GM19351 (cell line): ENCODE results near the gene SLC39A6.
A peak's percentile ranks its signal among the peaks of the same experiment; 100 is the strongest.
"Not testable (repeated sequence)": the region's sequence is repeated elsewhere in the genome, so short reads cannot be mapped to it uniquely, and the experiment has no call there.

Experiments used
- ATAC-seq: cut with Tn5 transposase; IDR thresholded peaks from one replicate; pipeline ENCODE4 v1.9.1; 2021; ENCODE audit warnings: mild to moderate bottlenecking, moderate library complexity; ENCODE audit not compliant: unreplicated experiment

SLC39A6 gene

GRCh38 chr18:36139245-36139644 lies 10.1 kb upstream of the SLC39A6 start:
- ATAC-seq = no peak

- ATAC-seq = no peak
Observed at GRCh38 chr18:36135264-36135663, 6.1 kb upstream of the SLC39A6 start.

- ATAC-seq = no peak
Observed at GRCh38 chr18:36132756-36133155, 3.6 kb upstream of the SLC39A6 start.

- ATAC-seq = no peak
Observed at GRCh38 chr18:36131692-36132483, 2.7 kb upstream of the SLC39A6 start.

- ATAC-seq = no peak
Observed at GRCh38 chr18:36130883-36131653, 1.9 kb upstream of the SLC39A6 start.

- ATAC-seq = peak; percentile 24
Observed at GRCh38 chr18:36130039-36130831, 1.1 kb upstream of the SLC39A6 start.

GRCh38 chr18:36128907-36129299 lies 237 bp downstream of the SLC39A6 start:
- peak; percentile 15 for ATAC-seq

- ATAC-seq = no peak
Observed at GRCh38 chr18:36128530-36128870, 640 bp downstream of the SLC39A6 start.

- no peak for ATAC-seq
Observed at GRCh38 chr18:36127836-36128529, 1.2 kb downstream of the SLC39A6 start.

GRCh38 chr18:36126668-36127067 lies 2.5 kb downstream of the SLC39A6 start:
- ATAC-seq = no peak

- no peak for ATAC-seq
Observed at GRCh38 chr18:36124841-36125240, 4.3 kb downstream of the SLC39A6 start.

- ATAC-seq = no peak
Observed at GRCh38 chr18:36120297-36120696, 8.8 kb downstream of the SLC39A6 start.

- not testable (repeated sequence) for ATAC-seq
Observed at GRCh38 chr18:36116771-36117170, 12.4 kb downstream of the SLC39A6 start.

- no peak for ATAC-seq
Observed at GRCh38 chr18:36114738-36115137, 14.4 kb downstream of the SLC39A6 start.

- no peak for ATAC-seq
Observed at GRCh38 chr18:36114251-36114650, 14.9 kb downstream of the SLC39A6 start.

- ATAC-seq = no peak
Observed at GRCh38 chr18:36112302-36112701, 16.8 kb downstream of the SLC39A6 start.

GRCh38 chr18:36109737-36110136 lies 19.4 kb downstream of the SLC39A6 start:
- ATAC-seq = no peak

- no peak for ATAC-seq
Observed at GRCh38 chr18:36108601-36109000, 20.5 kb downstream of the SLC39A6 start.

GRCh38 chr18:36108196-36108595 lies 20.9 kb downstream of the SLC39A6 start:
- ATAC-seq = no peak

- no peak for ATAC-seq
Observed at GRCh38 chr18:36107477-36107876, 21.7 kb downstream of the SLC39A6 start.

GRCh38 chr18:36104749-36105148 lies 24.4 kb downstream of the SLC39A6 start:
- no peak for ATAC-seq
